Esophagus muscularis mucosa (tissue), 4 donors: ENCODE measurements around the gene UBE2F. TPM values are rescaled to one million over a fixed set of nuclear protein-coding genes. Genes with fewer than 3 reads are reported as not detected.
"Not testable (repeated sequence)": the region's sequence is repeated elsewhere in the genome, so short reads cannot be mapped to it uniquely, and the experiment has no call there.

Source experiments
- DNase-seq: peaks from one replicate; pipeline ENCODE4 v3.0.0-alpha.2; 2017; ENCODE audit errors: extremely low spot score
- H3K27ac ChIP-seq, 4 donors: fragments of 200-600 bp; sonication (generic); replicated peaks in 1 of 4; 1 replicate in 3 of 4; 2 replicates in 1 of 4; pipeline ENCODE4 v1.5.1; 2016 to 2019; ENCODE audit warnings: mild to moderate bottlenecking in 1 of 4
- H3K27me3 ChIP-seq, 4 donors: fragments of 200-600 bp; sonication (generic); one replicate each; pipeline versions ENCODE4 v1.5.1 to v1.6.0; 2016 to 2019
- H3K36me3 ChIP-seq, 4 donors: fragments of 200-600 bp; sonication (generic); one replicate each; pipeline ENCODE4 v1.5.1; 2016 to 2019
- H3K4me1 ChIP-seq, 4 donors: fragments of 200-600 bp; sonication (generic); one replicate each; pipeline ENCODE4 v1.5.1; 2016 to 2019
- H3K4me3 ChIP-seq, 4 donors: fragments of 200-600 bp; sonication (generic); 1 replicate in 2 of 4; 2 replicates in 2 of 4; pipeline ENCODE4 v1.5.1; 2016 to 2019; ENCODE audit warnings: mild to moderate bottlenecking in 4 of 4, moderate library complexity in 1 of 4
- H3K9me3 ChIP-seq, 4 donors: fragments of 200-600 bp; sonication (generic); 1 replicate in 3 of 4; 2 replicates in 1 of 4; pipeline ENCODE4 v1.5.1; 2016 to 2019
- CTCF ChIP-seq, 3 experiments: fragments of 200-600 bp in 2 of 3; fragments of 450-650 bp in 1 of 3; sonication (generic) in 2 of 3; IDR thresholded peaks; one replicate each; pipeline ENCODE4 v1.5.1; 2017 to 2019; ENCODE audit warnings: antibody characterized with exemption in 3 of 3, mild to moderate bottlenecking in 2 of 3, moderate library complexity in 1 of 3
- EP300 ChIP-seq: sonication (generic); formaldehyde crosslinking; IDR thresholded peaks from one replicate; pipeline ENCODE4 v1.6.1; 2017; ENCODE audit warnings: antibody characterized with exemption
- POLR2A ChIP-seq: fragments of 450-650 bp; IDR thresholded peaks from one replicate; pipeline ENCODE4 v1.6.1; 2017; ENCODE audit warnings: antibody characterized with exemption, moderate library complexity, mild to moderate bottlenecking, low read depth
- POLR2AphosphoS5 ChIP-seq, 2 donors: sonication (generic); formaldehyde crosslinking; IDR thresholded peaks; one replicate each; pipeline ENCODE4 v1.6.1; 2017; ENCODE audit warnings: antibody characterized with exemption in 2 of 2
- WGBS: methylation state at CpG from one replicate; pipeline ENCODE4 v1.1.5; 2018; 5-methylcytosine and 5-hydroxymethylcytosine counted together
- intact Hi-C: fragments of 100-400 bp; cut with DNase I; formaldehyde crosslinking; loops from one replicate; pipeline ENCODE4 v1.15.1; 2023
- total RNA-seq, 4 donors: library from RNA; depleted of rRNA; stranded (reverse); fragments of >200 nt; gene quantifications; one replicate each; pipeline versions ENCODE4 v1.1.0 to v1.2.1, GENCODE V29; 2016

The UBE2F gene
- total RNA-seq, 4 donors from 2014 or later: 59.0 to 111 (median 78.5) TPM

GRCh38 chr2:237980087-237980486 lies 13.3 kb downstream of the UBE2F start:
- intact Hi-C loops: no loop called here
- DNase-seq: no peak
- Histone ChIP-seq H3K27ac (no peak overlapping the region), H3K27me3 (no peaks in the 10 kb centered on the region), H3K4me3 (no peak overlapping the region), H3K36me3 (peaks cover under 1 to 28% (median 24%) of the 10 kb centered on the region in 4 donors), H3K9me3 (no peaks in the 10 kb centered on the region), H3K4me1 (peaks cover 41 to 68% (median 52%) of the 10 kb centered on the region in 4 donors)
- no peak for TF ChIP-seq CTCF (IDR thresholded peaks at IDR 0.05)
- no peak for TF ChIP-seq POLR2AphosphoS5 (IDR thresholded peaks at IDR 0.05)
- TF ChIP-seq POLR2A: no peak
- no peak for TF ChIP-seq EP300
- WGBS: 76% methylated on average over 1 of the region's 1 CpG

DNA sequence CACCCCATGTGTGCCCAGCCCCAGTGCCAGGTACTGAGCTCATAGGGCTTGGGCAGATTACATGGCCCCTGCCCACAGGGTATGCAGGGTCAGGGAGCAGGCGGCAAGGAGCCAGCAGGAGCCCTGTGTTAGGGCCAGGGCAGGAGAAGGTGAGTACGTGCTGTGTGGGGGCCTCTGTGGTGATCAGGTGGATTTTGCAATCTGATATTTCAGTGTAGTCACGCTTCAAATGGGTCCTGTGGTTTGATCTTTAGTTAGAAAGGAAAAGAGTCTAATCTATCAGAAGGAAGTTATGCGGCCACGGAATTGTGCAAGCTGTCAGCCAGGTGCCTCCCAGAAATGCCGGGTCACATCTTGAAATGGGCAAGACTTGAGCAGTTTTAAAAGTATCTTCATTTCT lies 13.9 kb downstream of the UBE2F start:
- Histone ChIP-seq H3K36me3 (peaks cover 0 to 25% (median 18%) of the 10 kb centered on the region in 4 donors), H3K4me1 (peaks cover 41 to 68% (median 52%) of the 10 kb centered on the region in 4 donors), H3K4me3 (no peak overlapping the region), H3K9me3 (no peaks in the 10 kb centered on the region), H3K27ac (no peak overlapping the region), H3K27me3 (no peaks in the 10 kb centered on the region)
- intact Hi-C loops: no loop called here
- no peak for DNase-seq
- WGBS: 90% methylated on average over 6 of the region's 6 CpGs
- TF ChIP-seq EP300 (no peak), POLR2A (no peak), POLR2AphosphoS5 (IDR thresholded peaks at IDR 0.05) (no peak), CTCF (IDR thresholded peaks at IDR 0.05) (no peak)

DNA sequence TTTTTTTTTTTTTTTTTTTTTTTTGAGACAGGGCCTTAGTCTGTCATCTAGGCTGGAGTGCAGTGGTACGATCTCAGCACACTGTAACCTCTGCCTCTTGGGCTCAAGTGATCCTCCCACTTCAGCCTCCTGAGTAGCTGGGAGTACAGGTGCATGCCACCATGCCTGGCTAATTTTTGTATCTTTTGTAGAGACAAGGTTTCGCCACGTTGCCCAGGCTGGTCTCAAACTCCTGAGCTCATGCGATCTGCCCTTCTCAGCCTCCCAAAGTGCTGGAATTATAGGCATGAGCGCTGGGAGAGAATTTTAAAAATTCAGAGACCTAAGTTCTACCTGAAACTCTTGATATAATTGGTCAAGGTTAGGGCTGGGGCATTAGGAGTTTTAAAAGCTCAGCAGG lies 14.8 kb downstream of the UBE2F start:
- peaks cover 39 to 67% (median 51%) of the 10 kb centered on the region in 4 donors for H3K4me1 ChIP-seq
- intact Hi-C loops, H3K27me3 ChIP-seq, H3K27ac ChIP-seq, H3K4me3 ChIP-seq, H3K9me3 ChIP-seq, DNase-seq: not testable (repeated sequence)
- 96% methylated on average over 5 of the region's 5 CpGs for WGBS
- peaks cover 0 to 18% (median 10%) of the 10 kb centered on the region in 4 donors for H3K36me3 ChIP-seq

DNA sequence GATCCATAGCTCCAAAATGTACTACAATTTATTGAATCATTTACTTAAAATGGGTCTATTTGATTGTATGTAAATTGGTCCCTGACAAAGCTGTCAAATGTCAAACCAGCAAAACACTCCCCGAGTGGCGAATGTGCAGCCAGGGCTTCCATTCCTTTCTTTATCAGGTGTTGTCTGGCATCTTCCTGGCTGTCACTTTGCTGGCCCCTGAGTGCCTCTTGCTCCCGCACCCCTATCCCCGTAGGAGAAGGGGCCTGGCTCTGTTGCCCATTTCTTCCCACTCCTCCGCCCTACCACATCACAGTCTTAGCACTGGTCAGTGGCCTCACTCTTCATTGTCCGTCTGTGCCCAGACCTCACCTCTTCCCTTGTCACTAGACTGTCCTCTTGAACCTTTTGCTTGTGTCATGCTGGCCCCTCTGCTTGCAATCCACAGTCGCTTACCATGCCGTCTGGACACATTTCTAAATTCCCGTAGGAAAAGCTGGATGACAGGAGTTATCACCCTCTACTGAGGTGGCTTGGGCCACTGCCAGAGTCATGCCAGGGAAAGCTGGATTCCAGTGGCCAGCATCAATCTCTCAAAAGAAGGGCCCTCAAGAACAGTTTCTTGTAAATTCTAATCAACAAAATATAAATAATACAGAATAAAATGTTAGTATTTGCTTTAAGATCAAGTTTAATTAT lies 15.4 kb downstream of the UBE2F start:
- WGBS: 91% methylated on average over 9 of the region's 9 CpGs
- intact Hi-C loops: no loop called here
- TF ChIP-seq EP300 (no peak), POLR2AphosphoS5 (IDR thresholded peaks at IDR 0.05) (no peak), POLR2A (no peak), CTCF (IDR thresholded peaks at IDR 0.05) (no peak)
- Histone ChIP-seq H3K4me1 (peaks cover 38 to 61% (median 48%) of the 10 kb centered on the region in 4 donors), H3K9me3 (no peaks in the 10 kb centered on the region), H3K27ac (no peak overlapping the region), H3K27me3 (no peaks in the 10 kb centered on the region), H3K4me3 (no peak overlapping the region), H3K36me3 (peaks cover 0 to 14% (median 8%) of the 10 kb centered on the region in 4 donors)
- no peak for DNase-seq

GRCh38 chr2:237983922-237984321 lies 17.1 kb downstream of the UBE2F start:
- Histone ChIP-seq H3K9me3 (no peaks in the 10 kb centered on the region), H3K4me1 (peaks cover 21 to 44% (median 32%) of the 10 kb centered on the region in 4 donors), H3K4me3 (no peak overlapping the region), H3K27me3 (no peaks in the 10 kb centered on the region), H3K27ac (no peak overlapping the region), H3K36me3 (peaks cover 0 to 5% (median 2%) of the 10 kb centered on the region in 4 donors)
- WGBS: 25% methylated on average over 2 of the region's 2 CpGs
- no peak for DNase-seq
- TF ChIP-seq POLR2A (no peak), POLR2AphosphoS5 (IDR thresholded peaks at IDR 0.05) (no peak), EP300 (no peak), CTCF (IDR thresholded peaks at IDR 0.05) (no peak)
- intact Hi-C loops: no loop called here
